Endodermal cell (in vitro differentiated cells): ENCODE data around the gene ASH1L. TPM values are rescaled to one million over a fixed set of nuclear protein-coding genes. Genes with fewer than 3 reads are reported as not detected.
"Not testable (repeated sequence)": the region's sequence is repeated elsewhere in the genome, so short reads cannot be mapped to it uniquely, and the experiment has no call there.

Source experiments
- DNase-seq: peaks from one replicate; pipeline ENCODE4 v3.0.0-alpha.2; 2017
- H3K27ac ChIP-seq: 2 replicates; pipeline ENCODE4 v1.5.1; 2013; ENCODE audit warnings: mild to moderate bottlenecking, low read depth, low read length, moderate library complexity
- H3K27me3 ChIP-seq: 2 replicates; pipeline ENCODE4 v1.6.1; 2013; ENCODE audit warnings: mild to moderate bottlenecking, low read length, moderate library complexity; ENCODE audit not compliant: insufficient read depth, control insufficient read depth, poor library complexity, severe bottlenecking
- H3K36me3 ChIP-seq: 2 replicates; pipeline ENCODE4 v1.7.0; 2013; ENCODE audit warnings: mild to moderate bottlenecking, low read length, moderate library complexity; ENCODE audit not compliant: control insufficient read depth, insufficient read depth
- H3K4me1 ChIP-seq: one replicate; pipeline ENCODE4 v1.7.0; 2013; ENCODE audit warnings: low read length; ENCODE audit not compliant: control insufficient read depth, insufficient read depth
- H3K4me3 ChIP-seq: 2 replicates; pipeline ENCODE4 v1.5.1; 2013; ENCODE audit warnings: mild to moderate bottlenecking, low read length, moderate library complexity
- H3K9ac ChIP-seq: 2 replicates; pipeline ENCODE4 v1.6.1; 2013; ENCODE audit warnings: mild to moderate bottlenecking, low read length, moderate library complexity; ENCODE audit not compliant: poor library complexity, severe bottlenecking; ENCODE audit errors: extremely low read depth
- H3K9me3 ChIP-seq: 2 replicates; pipeline ENCODE4 v1.6.1; 2013; ENCODE audit warnings: mild to moderate bottlenecking, low read length, moderate library complexity; ENCODE audit not compliant: control insufficient read depth
- H3K27ac Mint-ChIP-seq: 2 replicates; pipeline ENCODE4 v1.8.0; 2020; ENCODE audit warnings: mixed read lengths
- H3K27me3 Mint-ChIP-seq: 2 replicates; pipeline ENCODE4 v1.8.0; 2021; ENCODE audit warnings: mild to moderate bottlenecking, mixed read lengths; ENCODE audit not compliant: insufficient read depth
- H3K36me3 Mint-ChIP-seq: 2 replicates; pipeline ENCODE4 v1.8.0; 2020; ENCODE audit warnings: low read depth, mixed read lengths
- H3K4me1 Mint-ChIP-seq: 2 replicates; pipeline ENCODE4 v1.8.0; 2020; ENCODE audit warnings: mixed read lengths
- H3K4me3 Mint-ChIP-seq: 2 replicates; pipeline ENCODE4 v1.8.0; 2020; ENCODE audit warnings: mild to moderate bottlenecking, moderate library complexity, mixed read lengths
- H3K9me3 Mint-ChIP-seq: 2 replicates; pipeline ENCODE4 v1.8.0; 2020; ENCODE audit warnings: mild to moderate bottlenecking, mixed read lengths
- CTCF ChIP-seq: fragments of 200-600 bp; sonication (generic); conservative IDR thresholded peaks from 2 replicates; pipeline ENCODE4 v1.5.0; 2021; ENCODE audit warnings: antibody characterized with exemption, mild to moderate bottlenecking
- WGBS, 2 experiments: methylation state at CpG; one replicate each; pipeline versions ENCODE4 v1.1.5 to v1.1.7; 2013; ENCODE audit warnings: missing lambda C conversion rate in 2 of 2, mixed read lengths in 1 of 2; ENCODE audit not compliant: insufficient coverage in 1 of 2, insufficient read length in 1 of 2; 5-methylcytosine and 5-hydroxymethylcytosine counted together
- total RNA-seq, 2 donors: library from RNA; stranded (reverse); fragmentation: NEBNext Ultra II Directional in 1 of 2; extraction: Animal tissue kit (Norgen Biotek cat#: 25700) in 1 of 2; gene quantifications; 2 replicates in 1 of 2; 3 replicates in 1 of 2; pipeline ENCODE4 v1.2.1, GENCODE V29; 2021

Gene ASH1L
- total RNA-seq, 2 donors from 2014 or later = 34.5 to 37.0 TPM

- no peak overlapping the region for H3K27ac ChIP-seq
- H3K36me3 Mint-ChIP-seq = no peaks in the 10 kb centered on the region
- H3K4me3 ChIP-seq = no peak overlapping the region
- H3K27ac Mint-ChIP-seq = no peak overlapping the region
- H3K4me1 Mint-ChIP-seq = peaks cover 8% of the 10 kb centered on the region
- peaks cover 43% of the 10 kb centered on the region for H3K27me3 ChIP-seq
- no peak overlapping the region for H3K9ac ChIP-seq
- no peak for DNase-seq
- H3K36me3 ChIP-seq = no peaks in the 10 kb centered on the region
- no peak for TF ChIP-seq CTCF
- no peaks in the 10 kb centered on the region for H3K9me3 Mint-ChIP-seq
- peaks cover 50% of the 10 kb centered on the region for H3K27me3 Mint-ChIP-seq
- no peaks in the 10 kb centered on the region for H3K4me1 ChIP-seq
- H3K9me3 ChIP-seq = no peaks in the 10 kb centered on the region
- no peak overlapping the region for H3K4me3 Mint-ChIP-seq
- WGBS, 2 experiments = 90 to 93% methylated on average over 17 of the region's 17 CpGs
Measured at GRCh38 chr1:155293086-155293749, 269.4 kb downstream of the ASH1L start.

- not testable (repeated sequence) for H3K9me3 Mint-ChIP-seq, H3K4me3 ChIP-seq, DNase-seq, H3K4me1 ChIP-seq, H3K36me3 Mint-ChIP-seq, H3K4me1 Mint-ChIP-seq, H3K27ac ChIP-seq, H3K9me3 ChIP-seq, H3K9ac ChIP-seq, H3K4me3 Mint-ChIP-seq, H3K36me3 ChIP-seq, H3K27ac Mint-ChIP-seq
- peaks cover 37% of the 10 kb centered on the region for H3K27me3 Mint-ChIP-seq
- H3K27me3 ChIP-seq = peaks cover 37% of the 10 kb centered on the region
- 85 to 89% methylated on average over 10 of the region's 10 CpGs for WGBS, 2 experiments
Measured at GRCh38 chr1:155291006-155291405, 271.6 kb downstream of the ASH1L start.

GRCh38 chr1:155287987-155288543 lies 274.5 kb downstream of the ASH1L start:
- H3K27ac Mint-ChIP-seq = no peak overlapping the region
- H3K9ac ChIP-seq = no peak overlapping the region
- H3K27ac ChIP-seq = no peak overlapping the region
- H3K27me3 ChIP-seq = peaks cover 8% of the 10 kb centered on the region
- H3K36me3 Mint-ChIP-seq = no peaks in the 10 kb centered on the region
- H3K4me1 ChIP-seq = no peaks in the 10 kb centered on the region
- H3K4me3 ChIP-seq = no peak overlapping the region
- no peak for DNase-seq
- no peaks in the 10 kb centered on the region for H3K4me1 Mint-ChIP-seq
- no peaks in the 10 kb centered on the region for H3K36me3 ChIP-seq
- WGBS, 2 experiments = 93 to 100% methylated on average over 1 to 21 of the region's 21 CpGs
- no peak for TF ChIP-seq CTCF
- H3K4me3 Mint-ChIP-seq = no peak overlapping the region
- H3K9me3 ChIP-seq = no peaks in the 10 kb centered on the region
- peaks cover 10% of the 10 kb centered on the region for H3K27me3 Mint-ChIP-seq
- no peaks in the 10 kb centered on the region for H3K9me3 Mint-ChIP-seq
